ENCODE results near the gene ACYP1.
A peak's percentile ranks its signal among the peaks of the same experiment; 100 is the strongest.

The ACYP1 gene

GRCh38 chr14:75040959-75041358, 22.9 kb downstream of the ACYP1 start:
- DNase-seq (ENCODE audit: low read depth): no peak

- no peak for DNase-seq (ENCODE audit: low read depth)
These were observed 23.3 kb downstream of the ACYP1 start for GRCh38 chr14:75040507-75040906.

GRCh38 chr14:75032939-75033338, 30.9 kb downstream of the ACYP1 start:
- no peak for DNase-seq (ENCODE audit: low read depth)

DNA sequence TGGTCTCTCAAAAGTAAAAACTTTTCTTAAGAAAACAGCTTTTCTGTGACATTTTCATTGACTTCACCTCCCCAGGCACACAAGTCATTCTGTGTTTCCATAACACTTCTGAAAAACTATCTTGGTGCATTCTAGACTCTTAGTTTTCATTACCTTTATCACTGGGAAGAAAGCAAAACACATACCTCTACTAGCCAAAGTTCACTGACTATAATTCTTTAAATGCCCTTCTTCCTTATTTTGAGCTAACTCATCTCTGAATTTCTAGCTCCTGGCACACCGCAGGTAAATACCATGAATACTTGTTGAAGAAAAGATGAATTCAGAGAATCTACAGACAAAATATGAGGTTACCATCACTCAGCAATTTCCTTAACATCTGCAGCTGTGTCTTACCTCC, 33.7 kb downstream of the ACYP1 start:
- no peak for DNase-seq (ENCODE audit: low read depth)

DNA sequence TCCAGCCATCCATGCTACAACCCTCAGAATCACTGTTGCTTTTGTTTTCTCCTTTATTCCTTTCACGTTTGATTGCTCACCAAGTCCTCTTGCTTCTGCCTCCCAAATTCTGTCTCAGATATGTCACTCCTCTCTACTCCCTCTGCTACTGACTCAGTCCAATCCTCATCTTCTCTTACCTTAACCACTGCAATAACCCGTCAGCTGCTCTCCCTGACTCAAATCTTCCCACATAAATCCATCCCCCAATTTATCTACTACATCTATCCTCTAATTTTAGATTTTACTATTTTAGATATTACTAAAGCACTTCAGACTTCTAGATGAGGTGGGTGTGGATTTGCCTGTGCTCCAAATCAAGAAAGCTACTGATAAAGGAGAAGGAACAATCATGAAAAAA, 37.9 kb downstream of the ACYP1 start:
- DNase-seq (ENCODE audit: low read depth): no peak

GRCh38 chr14:75025082-75025481, 38.7 kb downstream of the ACYP1 start:
- DNase-seq (ENCODE audit: low read depth): peak; percentile 69

DNA sequence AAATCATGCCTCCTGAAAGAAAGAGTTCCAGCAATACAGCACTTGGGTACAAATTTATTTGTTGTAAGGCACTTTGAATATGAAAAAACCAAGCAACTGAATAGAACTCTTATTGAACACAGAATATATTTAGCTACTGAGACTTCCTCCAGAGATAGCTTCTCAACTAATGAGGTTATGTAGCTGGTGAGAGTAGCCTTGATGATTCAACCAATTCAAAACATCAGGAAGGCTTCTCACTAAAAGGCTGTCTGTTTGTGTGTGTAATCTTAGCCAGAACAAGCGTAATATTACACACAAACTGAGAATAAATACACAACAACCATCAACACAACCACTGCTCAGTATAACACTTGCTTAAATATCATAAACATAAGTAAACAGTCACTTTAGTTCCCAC, 40.7 kb downstream of the ACYP1 start:
- no peak for DNase-seq (ENCODE audit: low read depth)

DNA sequence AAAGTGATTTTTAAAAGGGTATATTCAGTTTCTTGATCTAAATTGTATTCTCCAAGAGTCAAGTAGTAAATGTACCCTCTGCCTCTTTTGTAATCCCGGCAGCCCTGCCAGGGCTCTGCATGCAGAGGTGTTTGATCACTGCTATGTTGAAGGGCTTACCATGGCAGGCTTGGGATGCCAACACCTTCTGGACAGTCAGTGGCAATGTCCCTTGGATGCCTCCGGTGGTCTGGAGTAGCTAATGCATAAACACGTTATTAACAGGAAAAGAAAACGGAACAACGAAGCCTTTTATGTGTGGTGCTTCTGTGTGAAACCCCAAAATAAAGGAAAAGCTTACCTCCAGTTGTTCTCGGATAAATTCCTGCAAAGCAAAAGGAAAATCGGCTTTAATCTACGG, 41.2 kb downstream of the ACYP1 start:
- peak; percentile 63 for DNase-seq (ENCODE audit: low read depth)

DNA sequence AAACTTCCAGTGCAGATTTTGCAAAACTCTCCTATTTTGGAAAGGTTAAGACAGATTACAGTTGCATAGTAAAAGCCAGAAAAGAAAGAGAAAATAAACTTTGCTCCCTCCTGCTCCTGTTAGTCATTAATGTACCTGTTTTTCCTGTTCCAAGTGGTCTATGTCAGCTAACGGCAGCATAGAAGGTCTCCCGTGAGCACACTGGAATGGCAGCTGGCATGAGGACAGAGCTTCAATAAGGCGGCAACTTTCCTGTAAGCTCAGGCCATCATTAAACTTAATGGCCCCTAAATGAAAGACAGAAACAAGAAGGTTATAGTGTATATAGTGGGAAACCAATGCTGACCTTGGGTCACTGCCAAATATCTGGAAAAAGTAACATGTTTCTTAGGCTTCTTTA, 45.1 kb downstream of the ACYP1 start:
- no peak for DNase-seq (ENCODE audit: low read depth)

DNA sequence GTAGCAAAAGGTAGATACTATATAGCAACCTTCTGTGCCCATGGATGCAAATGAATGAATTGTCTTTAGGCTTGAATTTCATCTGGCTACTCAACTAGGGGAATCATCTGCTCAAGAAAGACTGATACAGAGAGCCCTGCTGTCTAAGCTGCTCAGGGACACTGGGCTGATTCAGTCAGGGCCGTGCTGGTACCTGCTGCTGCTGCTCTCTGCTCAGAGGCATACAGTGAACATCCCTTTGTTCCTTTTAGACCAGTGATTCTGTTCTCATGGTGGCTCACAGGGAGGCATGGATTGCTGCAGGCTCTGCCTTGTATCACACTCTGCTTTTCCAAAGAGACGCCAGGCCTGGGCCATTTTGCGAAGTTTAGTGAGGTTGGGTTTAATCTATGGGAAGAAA, 47.0 kb downstream of the ACYP1 start:
- DNase-seq (ENCODE audit: low read depth): no peak

DNA sequence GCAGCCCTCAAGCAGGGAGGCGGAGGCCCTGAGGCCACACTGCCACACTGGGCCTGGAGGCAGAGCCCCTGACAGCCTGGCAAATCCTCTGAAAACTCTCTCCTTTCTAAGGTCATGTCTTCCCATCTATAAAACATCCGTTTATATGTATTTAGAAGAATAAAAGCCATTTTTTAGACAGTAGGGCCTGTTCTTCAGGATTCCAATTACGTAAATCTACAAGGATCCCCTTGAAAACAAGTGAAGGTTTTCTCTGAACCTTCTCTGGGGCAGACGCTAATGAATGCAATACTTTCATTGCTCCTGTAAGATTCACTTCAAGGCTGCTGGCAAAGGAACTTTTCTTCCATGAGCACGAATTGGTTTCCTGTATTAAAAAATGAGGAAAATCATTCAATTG, 48.3 kb downstream of the ACYP1 start:
- no peak for DNase-seq (ENCODE audit: low read depth)

DNA sequence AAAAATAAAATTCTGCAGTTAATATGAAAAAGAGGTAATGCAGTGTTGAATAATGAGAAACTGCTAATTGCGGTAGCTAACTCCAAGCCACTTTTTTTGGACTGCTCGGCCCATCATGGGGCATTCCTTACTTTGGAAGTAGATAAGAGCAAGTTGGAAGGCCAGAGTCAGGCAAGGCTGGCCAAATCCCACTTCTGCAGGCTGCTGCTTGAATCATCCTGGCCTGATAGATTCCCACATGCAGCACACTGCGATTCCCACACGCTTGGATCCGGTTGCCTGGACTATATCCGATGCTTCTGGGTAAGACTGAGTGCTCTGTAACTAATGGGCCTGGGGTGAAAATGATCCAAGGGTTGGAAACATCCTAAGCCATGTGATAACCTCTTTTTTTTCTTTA, 50.5 kb downstream of the ACYP1 start:
- no peak for DNase-seq (ENCODE audit: low read depth)

GRCh38 chr14:75011356-75011994, 52.3 kb downstream of the ACYP1 start:
- peak; percentile 85 for DNase-seq (ENCODE audit: low read depth)

GRCh38 chr14:75010472-75011093, 53.2 kb downstream of the ACYP1 start:
- no peak for DNase-seq (ENCODE audit: low read depth)

DNA sequence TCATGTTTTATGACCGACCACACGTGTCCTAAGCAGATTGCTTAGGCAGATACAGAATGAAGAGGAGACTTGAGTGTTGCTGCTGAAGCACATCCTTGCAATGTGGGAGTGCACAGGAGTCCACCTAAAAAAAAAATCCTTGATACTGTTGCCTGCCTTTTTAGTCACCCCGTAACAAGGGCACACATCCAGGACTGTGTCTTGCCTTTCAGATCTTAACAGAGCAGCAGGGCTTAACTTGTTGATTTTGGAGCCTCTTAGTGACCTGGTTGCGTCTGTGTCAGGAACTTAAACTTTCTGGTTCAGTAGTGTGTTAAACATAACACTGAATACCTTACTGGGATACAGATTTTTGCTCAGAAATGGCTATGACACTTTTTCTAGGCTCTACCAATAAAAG, 54.6 kb downstream of the ACYP1 start:
- DNase-seq (ENCODE audit: low read depth): no peak

DNA sequence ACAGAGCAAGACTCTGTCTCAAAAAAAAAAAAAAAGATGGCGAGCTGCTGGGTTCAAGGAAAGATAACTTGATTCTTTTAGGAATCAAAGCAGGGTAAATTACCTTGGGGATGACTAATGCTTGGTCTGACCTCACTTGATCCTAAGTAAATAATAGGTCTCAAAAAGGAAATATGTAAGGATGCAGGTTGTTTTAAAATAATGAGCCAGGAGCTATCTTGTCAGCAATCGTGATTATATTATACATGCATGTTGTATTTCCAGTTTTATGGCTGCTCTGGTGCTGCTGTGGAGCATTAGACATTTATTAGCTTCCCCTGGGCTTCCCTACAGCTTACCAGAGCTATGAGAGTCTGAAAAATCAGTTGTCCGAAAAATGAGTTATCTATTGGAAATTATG, 58.5 kb downstream of the ACYP1 start:
- no peak for DNase-seq (ENCODE audit: low read depth)

- DNase-seq (ENCODE audit: low read depth): peak; percentile 27
These were observed 60.4 kb downstream of the ACYP1 start for GRCh38 chr14:75003250-75004027.

Measured in ELR (cell line).